ENCODE results near the gene GCNA. TPM values are rescaled to one million over a fixed set of nuclear protein-coding genes. Genes with fewer than 3 reads are reported as not detected.
"Not testable (repeated sequence)": the region's sequence is repeated elsewhere in the genome, so short reads cannot be mapped to it uniquely, and the experiment has no call there.

GCNA gene
- total RNA-seq, 4 donors from 2014 or later = 3.0 to 15.7 (median 4.9) TPM

- Histone ChIP-seq H3K4me3 (no peak overlapping the region), H3K36me3 (no peaks in the 10 kb centered on the region), H3K27me3 (no peaks in the 10 kb centered on the region), H3K9me3 (no peaks in the 10 kb centered on the region), H3K27ac (no peak overlapping the region), H3K4me1 (no peaks in the 10 kb centered on the region)
- no peak for DNase-seq
- TF ChIP-seq, protein P1, sequence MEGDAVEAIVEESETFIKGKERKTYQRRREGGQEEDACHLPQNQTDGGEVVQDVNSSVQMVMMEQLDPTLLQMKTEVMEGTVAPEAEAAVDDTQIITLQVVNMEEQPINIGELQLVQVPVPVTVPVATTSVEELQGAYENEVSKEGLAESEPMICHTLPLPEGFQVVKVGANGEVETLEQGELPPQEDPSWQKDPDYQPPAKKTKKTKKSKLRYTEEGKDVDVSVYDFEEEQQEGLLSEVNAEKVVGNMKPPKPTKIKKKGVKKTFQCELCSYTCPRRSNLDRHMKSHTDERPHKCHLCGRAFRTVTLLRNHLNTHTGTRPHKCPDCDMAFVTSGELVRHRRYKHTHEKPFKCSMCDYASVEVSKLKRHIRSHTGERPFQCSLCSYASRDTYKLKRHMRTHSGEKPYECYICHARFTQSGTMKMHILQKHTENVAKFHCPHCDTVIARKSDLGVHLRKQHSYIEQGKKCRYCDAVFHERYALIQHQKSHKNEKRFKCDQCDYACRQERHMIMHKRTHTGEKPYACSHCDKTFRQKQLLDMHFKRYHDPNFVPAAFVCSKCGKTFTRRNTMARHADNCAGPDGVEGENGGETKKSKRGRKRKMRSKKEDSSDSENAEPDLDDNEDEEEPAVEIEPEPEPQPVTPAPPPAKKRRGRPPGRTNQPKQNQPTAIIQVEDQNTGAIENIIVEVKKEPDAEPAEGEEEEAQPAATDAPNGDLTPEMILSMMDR (IDR thresholded peaks at IDR 0.05) = no peak
- TF ChIP-seq POLR2A (IDR thresholded peaks at IDR 0.05) = no peak
Measured at GRCh38 chrX:71660562-71661416, 82.6 kb downstream of the GCNA start.

GRCh38 chrX:71661919-71662318, 83.7 kb downstream of the GCNA start:
- no peaks in the 10 kb centered on the region for H3K9me3 ChIP-seq
- no peak overlapping the region for H3K27ac ChIP-seq
- no peak for DNase-seq
- no peak overlapping the region for H3K4me3 ChIP-seq
- no peak for TF ChIP-seq POLR2A (IDR thresholded peaks at IDR 0.05)
- no peaks in the 10 kb centered on the region for H3K4me1 ChIP-seq
- no peaks in the 10 kb centered on the region for H3K27me3 ChIP-seq
- H3K36me3 ChIP-seq = no peaks in the 10 kb centered on the region

GRCh38 chrX:71662654-71663053, 84.4 kb downstream of the GCNA start:
- H3K4me3 ChIP-seq, DNase-seq, H3K36me3 ChIP-seq, H3K4me1 ChIP-seq, H3K27ac ChIP-seq, H3K27me3 ChIP-seq, H3K9me3 ChIP-seq: not testable (repeated sequence)

Other genes starting within 250 kb of the GCNA start
- 100 to 1,000 TPM in 1 of 4 donors, 10 to 100 TPM in 3; 47.8 to 301 (median 80.0) TPM for gene TAF1, start 212.1 kb upstream of the GCNA start, total RNA-seq
- 100 to 1,000 TPM; 118 to 297 (median 183) TPM for gene OGT, start 45.3 kb upstream of the GCNA start, total RNA-seq
- gene CXCR3, start 40.1 kb downstream of the GCNA start, total RNA-seq = 1 to 10 TPM in 3 of 4 donors, not detected in 1; 4.4 to 9.2 (median 8.4) TPM
- not detected for gene CXorf49, start 139.8 kb downstream of the GCNA start, total RNA-seq
- gene CXorf49B, start 184.9 kb downstream of the GCNA start, total RNA-seq = not detected